ENCODE measurements around the gene LAMTOR2.

LAMTOR2 gene

DNA sequence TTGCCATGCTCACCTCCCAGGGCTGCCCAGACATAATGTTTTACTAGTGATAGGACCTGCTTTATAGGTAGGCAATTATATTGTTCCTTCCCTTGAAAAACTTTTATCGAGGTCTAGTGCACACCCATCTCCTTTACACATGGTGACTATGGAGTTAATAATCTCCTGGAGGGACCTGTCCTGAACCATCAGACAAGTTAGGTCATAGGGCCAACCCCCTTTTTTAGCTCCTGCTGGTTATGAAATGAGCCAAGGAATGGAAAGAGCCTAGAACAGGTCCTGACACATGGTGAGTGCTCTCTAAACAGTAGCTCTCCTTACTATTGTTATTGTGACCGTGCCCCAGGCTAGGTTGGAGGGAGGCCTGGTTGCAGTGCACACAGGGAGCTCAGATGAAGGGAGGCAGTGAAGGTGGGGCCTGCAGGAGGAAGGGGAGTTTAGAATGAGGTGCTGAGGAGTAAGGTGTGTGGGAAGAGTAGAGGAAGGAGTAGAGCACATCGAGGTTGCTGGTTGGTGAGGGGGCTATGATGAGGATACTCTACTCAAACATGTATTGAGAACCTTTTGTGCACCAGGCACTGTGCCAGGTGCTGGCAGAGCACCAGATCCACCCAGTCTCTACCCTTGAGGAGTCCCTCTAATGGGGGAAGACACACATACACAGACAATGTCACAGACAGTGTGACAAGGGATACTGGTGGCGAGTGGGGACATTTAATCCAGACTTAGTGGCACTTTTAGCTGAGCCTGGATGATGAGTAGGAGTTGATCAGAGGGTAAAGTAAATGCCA, 45.8 kb downstream of the LAMTOR2 start:
- no peak overlapping the region for H3K27ac ChIP-seq
- no peak for TF ChIP-seq ZFX (IDR thresholded peaks at IDR 0.05)
- no peak for TF ChIP-seq CTCF (conservative IDR thresholded peaks at IDR 0.05)

GRCh38 chr1:156101880-156102279, 47.3 kb downstream of the LAMTOR2 start:
- TF ChIP-seq CTCF (conservative IDR thresholded peaks at IDR 0.05): no peak
- no peak for TF ChIP-seq ZFX (IDR thresholded peaks at IDR 0.05)
- H3K27ac ChIP-seq: no peak overlapping the region

GRCh38 chr1:156102633-156103511, 48.3 kb downstream of the LAMTOR2 start:
- TF ChIP-seq ZFX (IDR thresholded peaks at IDR 0.05) (no peak), CTCF (conservative IDR thresholded peaks at IDR 0.05) (no peak)
- no peak overlapping the region for H3K27ac ChIP-seq

DNA sequence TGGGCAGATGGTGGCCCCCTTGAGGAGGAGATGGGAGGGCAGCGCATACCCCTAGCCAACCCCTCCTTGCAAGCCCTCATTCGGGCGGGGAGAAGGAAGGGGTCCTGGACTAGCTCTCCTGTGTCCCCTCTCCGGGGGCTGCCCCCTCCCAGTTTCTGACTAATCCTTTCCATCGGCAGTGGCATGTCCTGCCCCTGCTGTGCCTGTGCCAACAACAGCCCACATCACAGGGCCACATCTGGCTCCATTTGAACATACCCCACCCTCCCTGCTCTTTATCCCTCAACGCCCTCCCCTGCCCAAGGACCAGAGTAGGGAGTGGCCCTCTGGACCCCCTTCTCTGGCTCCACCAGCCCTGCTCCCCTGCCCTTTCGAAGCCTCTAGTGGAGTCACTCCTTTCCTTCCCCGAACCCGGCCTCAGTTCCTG, 49.0 kb downstream of the LAMTOR2 start:
- TF ChIP-seq ZFX (IDR thresholded peaks at IDR 0.05) (no peak), CTCF (conservative IDR thresholded peaks at IDR 0.05) (no peak)
- no peak overlapping the region; the same call in 1 of the 2 replicates for H3K27ac ChIP-seq

- no peak for TF ChIP-seq ZFX (IDR thresholded peaks at IDR 0.05)
- no peak for TF ChIP-seq CTCF (conservative IDR thresholded peaks at IDR 0.05)
- H3K27ac ChIP-seq: peak overlapping the region; percentile 5; the same call in 1 of the 2 replicates
Measured at GRCh38 chr1:156104065-156104810, 49.7 kb downstream of the LAMTOR2 start.

DNA sequence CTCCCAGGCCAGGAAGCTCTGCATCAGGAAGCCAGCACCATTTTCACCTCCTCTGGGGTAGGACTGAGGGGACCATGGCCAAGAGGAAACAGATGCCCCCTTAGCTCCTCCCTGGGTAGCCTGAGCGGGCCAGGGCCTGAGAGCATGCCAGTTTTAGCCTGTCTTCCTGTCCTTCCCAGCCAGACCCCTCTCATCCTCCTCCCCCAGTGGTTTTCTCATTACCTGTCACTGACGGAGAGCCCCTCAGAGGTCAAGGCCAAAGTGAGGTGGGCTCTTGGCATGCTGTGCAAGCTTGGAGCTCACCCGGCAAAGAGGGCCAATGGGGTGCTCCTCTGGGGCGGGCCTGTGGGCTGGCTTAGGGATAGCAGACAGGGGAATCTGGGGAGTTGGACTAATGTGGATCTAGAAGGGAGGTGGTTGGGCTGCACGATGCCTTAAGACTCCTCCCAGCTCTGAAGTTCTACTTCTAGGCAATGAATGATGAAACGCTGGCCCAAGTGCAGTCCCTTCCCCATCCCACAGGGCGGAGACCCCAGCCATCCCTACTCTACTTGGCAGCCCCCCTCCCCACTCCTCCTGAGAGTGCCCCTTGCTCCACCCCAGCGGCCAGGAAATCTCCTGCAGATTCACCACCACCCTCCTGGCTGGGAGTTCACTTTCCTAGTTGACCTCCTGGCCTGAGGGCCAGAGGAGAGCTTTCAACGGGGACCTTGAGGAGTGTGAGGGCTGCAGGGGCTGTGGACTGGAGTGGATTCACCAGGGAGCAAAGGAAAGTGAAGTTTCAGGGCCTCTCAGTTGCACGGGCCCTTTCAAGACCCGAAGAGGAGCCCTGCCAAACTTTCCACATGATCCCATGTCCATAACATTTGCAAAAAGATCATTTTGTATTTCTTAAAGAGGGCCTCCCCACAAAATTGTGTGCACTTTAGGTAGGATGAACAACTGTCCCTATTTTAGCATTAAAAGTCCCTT, 50.6 kb downstream of the LAMTOR2 start:
- H3K27ac ChIP-seq: peak overlapping the region; percentile 5; the same call in 1 of the 2 replicates
- TF ChIP-seq ZFX (IDR thresholded peaks at IDR 0.05) (no peak), CTCF (conservative IDR thresholded peaks at IDR 0.05) (no peak)

Data from C4-2B (cell line).